ENCODE results near the gene LRPAP1. TPM values are rescaled to one million over a fixed set of nuclear protein-coding genes. Genes with fewer than 3 reads are reported as not detected.

Gene LRPAP1
- total and polyA plus RNA-seq, 2 donors (not counting 1 experiment from before 2014, with no cell fraction given) = 64.6 to 86.8 TPM

DNA sequence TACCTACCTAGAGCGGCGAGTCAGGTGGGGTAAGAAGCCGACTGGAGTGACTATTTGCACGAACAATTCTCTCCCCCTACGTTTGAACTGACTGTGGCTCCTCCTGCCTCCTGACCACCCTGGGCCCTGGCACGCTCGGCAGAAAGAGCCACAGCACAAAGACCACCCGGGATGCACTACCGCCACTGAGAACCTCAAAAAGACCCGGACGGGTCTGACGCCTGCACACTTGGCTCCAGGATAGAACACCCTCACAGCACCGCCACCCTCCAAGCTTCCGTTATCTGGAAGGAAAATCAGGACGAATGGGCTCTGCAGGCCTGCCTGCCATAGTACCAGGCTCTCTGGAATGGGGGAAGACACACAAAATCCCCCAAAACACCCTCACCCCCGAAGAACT is 2.2 kb downstream of the LRPAP1 start:
- intact Hi-C loops (cut with micrococcal nuclease) = loop anchor here (10.0 kb wide), 1 partner anchor 765 kb away; the partner anchor contains the start of genes LYAR and ZBTB49
- CTCF ChIA-PET = no interaction called here
- Histone ChIP-seq H4K20me1 (ENCODE audit: control insufficient read depth, insufficient read depth, low read length, poor library complexity, severe bottlenecking) (peaks cover 70% of the 10 kb centered on the region), H3K27me3 (replicated peaks in 1 of 4; ENCODE audit: control extremely low read depth in 1 of 4, control insufficient read depth in 3 of 4, insufficient read depth in 4 of 4, low read length in 3 of 4) (no peaks in the 10 kb centered on the region), H3K9me3 (ENCODE audit: control extremely low read depth in 1 of 3, control insufficient read depth in 2 of 3, insufficient read depth in 1 of 3, low read length in 2 of 3) (no peaks in the 10 kb centered on the region), H3K4me1 (ENCODE audit: control insufficient read depth in 2 of 2, insufficient read depth in 2 of 2, low read length in 2 of 2) (peaks cover 29 to 46% of the 10 kb centered on the region in 2 donors), H2AFZ (ENCODE audit: insufficient read depth, low read depth, low read length, poor library complexity, severe bottlenecking) (no peak overlapping the region), H3K4me2 (replicated peaks; ENCODE audit: low read depth, low read length, poor library complexity, severe bottlenecking) (peak overlapping the region; percentile 92), H3K27ac (ENCODE audit: low read length in 2 of 2) (no peak overlapping the region), H3K36me3 (replicated peaks in 1 of 2; ENCODE audit: control extremely low read depth in 1 of 2, control insufficient read depth in 1 of 2, extremely low read depth in 1 of 2, insufficient read depth in 2 of 2, low read length in 1 of 2) (peaks cover 0 to 30% of the 10 kb centered on the region in 2 experiments), H3K4me3 (ENCODE audit: control extremely low read depth in 1 of 5, extremely low read depth in 1 of 5, insufficient read depth in 1 of 5, low read depth in 2 of 5, low read length in 4 of 5) (no peak overlapping the region), H3K79me2 (ENCODE audit: control insufficient read depth, insufficient read depth, low read length) (peaks cover 90% of the 10 kb centered on the region), H3K9ac (ENCODE audit: low read length) (no peak overlapping the region)
- POLR2A ChIA-PET = no interaction called here
- 99% methylated on average over 15 of the region's 16 CpGs for WGBS (ENCODE audit: insufficient coverage)
- Mint-ChIP-seq H3K9me3 (ENCODE audit: insufficient read depth) (no peaks in the 10 kb centered on the region), H3K27me3 (peaks cover under 1% of the 10 kb centered on the region), H3K27ac (no peak overlapping the region), H3K4me1 (peaks cover 43% of the 10 kb centered on the region), H3K4me3 (peak overlapping the region; percentile 100)
- peak; percentile 10 for DNase-seq
- no peak for TF ChIP-seq EZH2 (IDR thresholded peaks at IDR 0.05; ENCODE audit: borderline replicate concordance, insufficient read depth, low read depth, low read length, poor library complexity, severe bottlenecking)
- TF ChIP-seq, protein P1, sequence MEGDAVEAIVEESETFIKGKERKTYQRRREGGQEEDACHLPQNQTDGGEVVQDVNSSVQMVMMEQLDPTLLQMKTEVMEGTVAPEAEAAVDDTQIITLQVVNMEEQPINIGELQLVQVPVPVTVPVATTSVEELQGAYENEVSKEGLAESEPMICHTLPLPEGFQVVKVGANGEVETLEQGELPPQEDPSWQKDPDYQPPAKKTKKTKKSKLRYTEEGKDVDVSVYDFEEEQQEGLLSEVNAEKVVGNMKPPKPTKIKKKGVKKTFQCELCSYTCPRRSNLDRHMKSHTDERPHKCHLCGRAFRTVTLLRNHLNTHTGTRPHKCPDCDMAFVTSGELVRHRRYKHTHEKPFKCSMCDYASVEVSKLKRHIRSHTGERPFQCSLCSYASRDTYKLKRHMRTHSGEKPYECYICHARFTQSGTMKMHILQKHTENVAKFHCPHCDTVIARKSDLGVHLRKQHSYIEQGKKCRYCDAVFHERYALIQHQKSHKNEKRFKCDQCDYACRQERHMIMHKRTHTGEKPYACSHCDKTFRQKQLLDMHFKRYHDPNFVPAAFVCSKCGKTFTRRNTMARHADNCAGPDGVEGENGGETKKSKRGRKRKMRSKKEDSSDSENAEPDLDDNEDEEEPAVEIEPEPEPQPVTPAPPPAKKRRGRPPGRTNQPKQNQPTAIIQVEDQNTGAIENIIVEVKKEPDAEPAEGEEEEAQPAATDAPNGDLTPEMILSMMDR (IDR thresholded peaks at IDR 0.05) = no peak
- ATAC-seq (ENCODE audit: low read depth) = no peak

DNA sequence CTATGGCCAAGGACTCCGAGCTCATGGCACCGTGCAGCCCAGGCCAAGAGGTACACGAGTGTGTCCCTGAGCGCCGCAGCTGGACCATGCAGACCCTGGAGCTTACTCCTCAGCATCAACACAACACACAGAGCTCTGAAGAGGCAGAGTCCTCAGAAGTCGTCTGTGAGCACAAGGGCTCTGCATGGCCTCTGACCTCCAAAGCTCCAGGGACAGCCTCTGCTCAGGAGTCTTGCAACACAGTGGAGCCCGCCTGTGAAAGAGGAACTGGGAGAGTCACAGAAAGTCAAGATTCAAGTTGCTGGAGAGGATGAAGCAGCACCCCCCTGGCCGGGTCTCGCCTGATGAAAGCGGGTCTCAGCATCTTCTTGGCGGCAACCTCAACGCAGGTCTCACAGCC is 2.9 kb downstream of the LRPAP1 start:
- H3K4me3 Mint-ChIP-seq = peak overlapping the region; percentile 100
- POLR2A ChIA-PET = no interaction called here
- no peak for TF ChIP-seq EZH2 (IDR thresholded peaks at IDR 0.05; ENCODE audit: borderline replicate concordance, insufficient read depth, low read depth, low read length, poor library complexity, severe bottlenecking)
- TF ChIP-seq, protein P1 (IDR thresholded peaks at IDR 0.05) = no peak
- Histone ChIP-seq H3K4me2 (replicated peaks; ENCODE audit: low read depth, low read length, poor library complexity, severe bottlenecking) (peak overlapping the region; percentile 4), H3K27ac (ENCODE audit: low read length in 2 of 2) (no peak overlapping the region), H4K20me1 (ENCODE audit: control insufficient read depth, insufficient read depth, low read length, poor library complexity, severe bottlenecking) (peaks cover 76% of the 10 kb centered on the region), H3K4me1 (ENCODE audit: control insufficient read depth in 2 of 2, insufficient read depth in 2 of 2, low read length in 2 of 2) (peaks cover 29 to 46% of the 10 kb centered on the region in 2 donors), H2AFZ (ENCODE audit: insufficient read depth, low read depth, low read length, poor library complexity, severe bottlenecking) (no peak overlapping the region), H3K4me3 (ENCODE audit: control extremely low read depth in 1 of 5, extremely low read depth in 1 of 5, insufficient read depth in 1 of 5, low read depth in 2 of 5, low read length in 4 of 5) (no peak overlapping the region), H3K36me3 (replicated peaks in 1 of 2; ENCODE audit: control extremely low read depth in 1 of 2, control insufficient read depth in 1 of 2, extremely low read depth in 1 of 2, insufficient read depth in 2 of 2, low read length in 1 of 2) (peaks cover 0 to 36% of the 10 kb centered on the region in 2 experiments), H3K27me3 (replicated peaks in 1 of 4; ENCODE audit: control extremely low read depth in 1 of 4, control insufficient read depth in 3 of 4, insufficient read depth in 4 of 4, low read length in 3 of 4) (no peaks in the 10 kb centered on the region), H3K9me3 (ENCODE audit: control extremely low read depth in 1 of 3, control insufficient read depth in 2 of 3, insufficient read depth in 1 of 3, low read length in 2 of 3) (no peaks in the 10 kb centered on the region), H3K79me2 (ENCODE audit: control insufficient read depth, insufficient read depth, low read length) (peaks cover 97% of the 10 kb centered on the region), H3K9ac (ENCODE audit: low read length) (no peak overlapping the region)
- intact Hi-C loops (cut with micrococcal nuclease) = no loop called here
- CTCF ChIA-PET = no interaction called here
- H3K4me1 Mint-ChIP-seq = peaks cover 43% of the 10 kb centered on the region
- ATAC-seq (ENCODE audit: low read depth) (no peak), DNase-seq (peak; percentile 49)
- no peaks in the 10 kb centered on the region for H3K9me3 Mint-ChIP-seq (ENCODE audit: insufficient read depth)
- H3K27me3 Mint-ChIP-seq = no peaks in the 10 kb centered on the region
- H3K27ac Mint-ChIP-seq = peak overlapping the region; percentile 20
- 67% methylated on average over 12 of the region's 12 CpGs for WGBS (ENCODE audit: insufficient coverage)
